Measurements from ENCODE around the gene TSPAN17. TPM values are rescaled to one million over a fixed set of nuclear protein-coding genes. Genes with fewer than 3 reads are reported as not detected.

The TSPAN17 gene
- total RNA-seq, 2 donors from 2014 or later = 15.0 to 20.4 TPM

DNA sequence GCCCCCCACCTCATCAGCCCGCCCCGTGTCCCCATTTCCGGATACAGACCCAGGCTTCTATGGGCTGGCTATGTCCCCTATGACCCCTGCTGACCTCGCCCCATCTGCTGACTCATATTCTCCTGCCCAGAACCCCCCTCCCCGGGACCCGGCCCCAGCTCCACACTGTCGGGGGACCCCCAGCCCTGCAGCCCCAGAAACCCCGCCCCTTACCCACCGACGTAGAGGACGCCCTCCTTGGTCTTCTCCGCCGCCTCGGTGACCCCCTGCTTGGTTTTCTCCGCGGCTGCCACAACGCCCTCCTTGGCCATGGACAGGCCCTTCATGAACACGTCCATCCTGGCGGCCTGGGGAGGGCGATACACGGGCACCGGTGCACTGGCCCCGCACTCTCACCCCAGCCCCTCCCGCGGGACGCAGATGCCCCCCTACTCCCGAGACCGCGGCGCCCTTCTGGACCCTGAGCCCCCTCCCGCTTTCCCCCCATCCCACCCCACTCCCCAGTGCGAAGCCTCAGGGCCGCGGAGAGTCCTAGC is 17.9 kb upstream of the TSPAN17 start:
- H3K36me3 ChIP-seq = no peaks in the 10 kb centered on the region
- H3K27ac ChIP-seq = no peak overlapping the region
- H3K4me1 ChIP-seq = peaks cover 0 to 21% of the 10 kb centered on the region in 2 donors
- TF ChIP-seq, protein P1, sequence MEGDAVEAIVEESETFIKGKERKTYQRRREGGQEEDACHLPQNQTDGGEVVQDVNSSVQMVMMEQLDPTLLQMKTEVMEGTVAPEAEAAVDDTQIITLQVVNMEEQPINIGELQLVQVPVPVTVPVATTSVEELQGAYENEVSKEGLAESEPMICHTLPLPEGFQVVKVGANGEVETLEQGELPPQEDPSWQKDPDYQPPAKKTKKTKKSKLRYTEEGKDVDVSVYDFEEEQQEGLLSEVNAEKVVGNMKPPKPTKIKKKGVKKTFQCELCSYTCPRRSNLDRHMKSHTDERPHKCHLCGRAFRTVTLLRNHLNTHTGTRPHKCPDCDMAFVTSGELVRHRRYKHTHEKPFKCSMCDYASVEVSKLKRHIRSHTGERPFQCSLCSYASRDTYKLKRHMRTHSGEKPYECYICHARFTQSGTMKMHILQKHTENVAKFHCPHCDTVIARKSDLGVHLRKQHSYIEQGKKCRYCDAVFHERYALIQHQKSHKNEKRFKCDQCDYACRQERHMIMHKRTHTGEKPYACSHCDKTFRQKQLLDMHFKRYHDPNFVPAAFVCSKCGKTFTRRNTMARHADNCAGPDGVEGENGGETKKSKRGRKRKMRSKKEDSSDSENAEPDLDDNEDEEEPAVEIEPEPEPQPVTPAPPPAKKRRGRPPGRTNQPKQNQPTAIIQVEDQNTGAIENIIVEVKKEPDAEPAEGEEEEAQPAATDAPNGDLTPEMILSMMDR (IDR thresholded peaks at IDR 0.05) = no peak
- DNase-seq (ENCODE audit: low spot score) = no peak
- H3K27me3 ChIP-seq = peaks cover 7 to 20% of the 10 kb centered on the region in 2 donors
- H3K9me3 ChIP-seq = no peaks in the 10 kb centered on the region
- H3K4me3 ChIP-seq = peak overlapping the region in 1 of 2 donors; percentile 44

DNA sequence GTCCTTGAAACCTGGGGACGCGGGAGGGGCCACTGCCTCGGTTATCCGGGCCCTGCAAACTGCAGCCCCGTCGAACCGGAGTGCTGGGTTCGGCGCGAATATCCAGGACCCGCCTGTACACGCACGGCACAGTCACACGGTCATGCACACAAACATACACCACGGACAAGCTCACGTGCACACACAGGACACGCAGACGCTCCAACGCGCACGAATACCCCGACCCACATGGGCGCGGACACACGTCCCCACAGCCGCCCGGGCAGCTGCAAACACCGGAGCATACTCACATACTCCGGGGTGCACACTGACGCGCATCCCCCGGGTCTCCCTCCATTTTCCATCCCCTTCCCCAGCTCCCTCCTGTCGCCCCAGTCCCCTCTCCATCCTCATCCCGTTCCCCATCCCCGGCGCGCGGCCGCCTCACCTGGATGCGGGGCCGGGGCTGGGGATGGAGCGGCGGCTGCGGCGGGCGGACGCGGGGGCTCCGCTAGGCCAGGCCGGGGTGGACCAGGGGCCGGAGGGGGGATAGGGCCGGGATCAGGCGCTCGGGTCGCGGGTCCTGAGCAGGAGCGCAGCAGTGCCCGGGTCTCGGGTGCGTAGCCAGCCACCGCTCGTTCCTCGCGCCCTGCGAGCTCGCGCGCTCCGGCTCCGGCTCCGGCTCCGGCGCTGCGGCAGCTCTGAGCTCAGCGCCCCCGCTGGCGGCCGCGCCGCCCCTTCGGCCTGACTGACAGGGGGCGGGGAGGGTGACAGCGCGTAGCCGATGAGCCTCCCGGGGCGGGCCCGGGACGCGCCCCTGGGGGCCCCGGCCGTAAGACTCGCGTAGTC is 17.2 kb upstream of the TSPAN17 start, which contains the start of the genes EIF4E1B and SNCB:
TSS of gene EIF4E1B (plus strand) at position 823 of the 828 bp plus-strand sequence. CDS start 12,113 bp downstream, outside the sequence.
TSS of gene SNCB (minus strand) at position 682 of the 828 bp plus-strand sequence. CDS start 880 bp downstream, outside the sequence.
- Histone ChIP-seq H3K27me3 (peaks cover 7 to 20% of the 10 kb centered on the region in 2 donors), H3K9me3 (no peaks in the 10 kb centered on the region), H3K27ac (no peak within 1 kb of the TSS), H3K4me3 (peak within 1 kb of the TSS; percentile 21 to 44), H3K4me1 (peaks cover 0 to 21% of the 10 kb centered on the region in 2 donors), H3K36me3 (no peaks in the 10 kb centered on the region)
- TF ChIP-seq, protein P1 (IDR thresholded peaks at IDR 0.05) = peak in 1 of 2 donors; percentile 30
- DNase-seq (ENCODE audit: low spot score) = no peak

DNA sequence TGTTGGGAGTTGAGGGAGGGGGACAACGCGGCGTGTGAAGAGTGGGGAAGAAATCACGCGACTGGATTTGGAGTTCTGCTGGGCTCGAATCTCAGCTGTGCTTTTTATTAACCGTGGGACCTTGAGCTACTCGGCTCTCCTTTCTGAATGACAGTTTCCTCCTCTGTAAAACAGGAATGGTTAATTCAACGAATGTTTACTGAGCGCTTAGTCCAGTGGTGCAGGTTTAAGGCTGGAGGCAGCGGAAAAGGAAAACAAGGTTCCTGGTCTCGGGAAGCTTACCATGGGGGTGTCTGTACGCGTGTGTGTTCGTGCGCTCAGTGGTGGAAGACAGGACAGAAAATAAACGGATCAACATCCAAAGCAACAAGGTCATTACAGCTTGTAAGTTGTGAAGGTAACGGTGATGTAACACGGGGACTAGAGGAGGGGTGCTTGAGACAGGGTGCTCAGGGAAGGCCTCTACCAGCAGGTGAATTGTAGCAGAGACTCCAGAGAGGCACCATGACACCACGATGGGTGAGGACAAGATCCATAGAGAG is 16.5 kb upstream of the TSPAN17 start:
- no peaks in the 10 kb centered on the region for H3K36me3 ChIP-seq
- peak overlapping the region; percentile 21 to 44 for H3K4me3 ChIP-seq
- TF ChIP-seq, protein P1 (IDR thresholded peaks at IDR 0.05) = no peak
- no peaks in the 10 kb centered on the region for H3K9me3 ChIP-seq
- H3K27me3 ChIP-seq = peaks cover 7 to 20% of the 10 kb centered on the region in 2 donors
- no peak overlapping the region for H3K27ac ChIP-seq
- DNase-seq (ENCODE audit: low spot score) = no peak
- peaks cover 0 to 21% of the 10 kb centered on the region in 2 donors for H3K4me1 ChIP-seq

DNA sequence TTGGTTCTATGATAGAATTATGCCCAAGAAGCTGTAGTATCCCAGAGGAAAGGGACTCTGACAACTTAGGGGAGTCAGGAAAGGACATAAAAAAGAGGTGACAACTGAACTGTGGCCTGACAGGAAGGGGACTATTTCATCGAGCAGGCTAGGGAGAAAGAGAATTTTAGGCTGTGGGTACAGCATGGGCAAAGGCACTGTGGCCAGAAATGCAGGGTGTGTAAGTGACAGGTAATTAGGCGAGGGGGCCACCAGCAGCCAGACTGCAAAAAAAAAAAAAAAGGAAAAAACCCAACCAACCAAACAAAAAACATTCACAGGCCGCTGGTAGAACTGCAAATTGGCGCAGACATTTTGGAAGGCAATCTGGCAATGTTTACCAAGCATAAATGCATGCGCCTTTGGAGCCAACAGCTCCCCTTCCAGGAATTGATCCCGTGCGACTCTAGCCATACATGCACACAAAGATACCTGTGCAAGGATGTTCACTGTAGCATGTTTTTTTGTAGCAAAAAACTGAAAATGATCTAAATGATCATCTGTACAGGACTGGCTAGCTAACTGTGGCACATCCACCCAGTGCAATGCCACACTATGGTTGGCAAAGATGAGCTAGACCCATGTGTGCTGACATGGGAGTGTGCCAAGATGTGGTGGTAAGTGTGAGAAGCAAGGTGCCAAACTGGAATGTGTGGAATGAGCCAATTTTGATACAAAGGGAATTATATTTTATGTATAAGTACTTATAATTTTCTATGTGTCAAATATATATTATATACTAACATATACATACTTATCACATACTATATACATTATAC is 15.7 kb upstream of the TSPAN17 start:
- H3K4me1 ChIP-seq = peaks cover 0 to 21% of the 10 kb centered on the region in 2 donors
- no peak overlapping the region for H3K27ac ChIP-seq
- DNase-seq (ENCODE audit: low spot score) = no peak
- TF ChIP-seq, protein P1 (IDR thresholded peaks at IDR 0.05) = no peak
- no peaks in the 10 kb centered on the region for H3K9me3 ChIP-seq
- no peaks in the 10 kb centered on the region for H3K36me3 ChIP-seq
- H3K27me3 ChIP-seq = peaks cover 7 to 20% of the 10 kb centered on the region in 2 donors
- no peak overlapping the region for H3K4me3 ChIP-seq

DNA sequence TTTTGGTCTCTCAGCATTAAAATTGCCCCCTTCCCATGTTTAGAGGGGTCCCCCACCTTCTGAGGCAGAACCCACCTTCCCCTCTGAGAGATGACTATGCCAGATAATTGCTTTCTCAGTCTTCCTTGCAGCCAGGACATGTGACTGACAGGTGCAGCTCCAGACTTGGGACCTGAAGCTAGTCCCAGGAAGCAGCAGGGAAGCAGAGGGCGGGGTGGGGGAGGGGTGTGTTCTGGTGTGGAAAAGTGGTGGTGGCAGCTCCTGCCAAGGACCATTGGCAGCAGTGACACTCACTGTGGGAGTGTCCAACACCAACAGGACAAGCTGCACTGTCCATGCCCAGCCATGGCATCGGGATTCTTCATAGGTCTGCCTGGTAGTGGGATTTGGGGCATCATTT is 14.5 kb upstream of the TSPAN17 start:
- peaks cover 7 to 20% of the 10 kb centered on the region in 2 donors for H3K27me3 ChIP-seq
- no peak for DNase-seq (ENCODE audit: low spot score)

More for the DNA sequence above, 14.5 kb upstream of the TSPAN17 start:
- Histone ChIP-seq H3K36me3 (no peaks in the 10 kb centered on the region), H3K9me3 (no peaks in the 10 kb centered on the region), H3K4me3 (no peak overlapping the region), H3K27ac (no peak overlapping the region), H3K4me1 (peaks cover 0 to 21% of the 10 kb centered on the region in 2 donors)
- TF ChIP-seq, protein P1 (IDR thresholded peaks at IDR 0.05) = no peak

Data from right atrium auricular region (tissue), 2 donors.